Brain microvascular endothelial cell (primary cell): ENCODE data around the gene FAM76A.
"Not testable (repeated sequence)": the region's sequence is repeated elsewhere in the genome, so short reads cannot be mapped to it uniquely, and the experiment has no call there.

Experiments used
- DNase-seq: peaks from one replicate; pipeline ENCODE4 v3.0.0-alpha.2; 2020
- H3K27ac ChIP-seq: fragments of 250-450 bp; sonication (Bioruptor Pico); 2 replicates; pipeline ENCODE4 v1.5.1; 2020; ENCODE audit warnings: mild to moderate bottlenecking, moderate library complexity
- H3K27me3 ChIP-seq: fragments of 250-450 bp; sonication (Bioruptor Pico); replicated peaks from 2 replicates; pipeline ENCODE4 v1.5.1; 2020; ENCODE audit warnings: mild to moderate bottlenecking
- H3K36me3 ChIP-seq: fragments of 250-450 bp; sonication (Bioruptor Pico); replicated peaks from 2 replicates; pipeline ENCODE4 v1.5.1; 2020; ENCODE audit warnings: mild to moderate bottlenecking
- H3K4me3 ChIP-seq: 2 replicates; pipeline ENCODE4 v1.5.1; 2011; ENCODE audit warnings: low read depth, mild to moderate bottlenecking, control low read depth, low read length, moderate library complexity
- in situ Hi-C: cut with HindIII; loops from 2 replicates; pipeline ENCODE4 v1.10.0; 2017; ENCODE audit warnings: low sequenced_read_pairs, low pct_ligation_motif_present
- TF ChIP-seq, protein P1 (sequence below): IDR thresholded peaks from 2 replicates; pipeline ENCODE4 v1.5.1; 2011; ENCODE audit warnings: low read depth, mild to moderate bottlenecking, moderate library complexity, low read length, control low read depth, inconsistent platforms; ENCODE audit errors: missing control alignments

Gene FAM76A

DNA sequence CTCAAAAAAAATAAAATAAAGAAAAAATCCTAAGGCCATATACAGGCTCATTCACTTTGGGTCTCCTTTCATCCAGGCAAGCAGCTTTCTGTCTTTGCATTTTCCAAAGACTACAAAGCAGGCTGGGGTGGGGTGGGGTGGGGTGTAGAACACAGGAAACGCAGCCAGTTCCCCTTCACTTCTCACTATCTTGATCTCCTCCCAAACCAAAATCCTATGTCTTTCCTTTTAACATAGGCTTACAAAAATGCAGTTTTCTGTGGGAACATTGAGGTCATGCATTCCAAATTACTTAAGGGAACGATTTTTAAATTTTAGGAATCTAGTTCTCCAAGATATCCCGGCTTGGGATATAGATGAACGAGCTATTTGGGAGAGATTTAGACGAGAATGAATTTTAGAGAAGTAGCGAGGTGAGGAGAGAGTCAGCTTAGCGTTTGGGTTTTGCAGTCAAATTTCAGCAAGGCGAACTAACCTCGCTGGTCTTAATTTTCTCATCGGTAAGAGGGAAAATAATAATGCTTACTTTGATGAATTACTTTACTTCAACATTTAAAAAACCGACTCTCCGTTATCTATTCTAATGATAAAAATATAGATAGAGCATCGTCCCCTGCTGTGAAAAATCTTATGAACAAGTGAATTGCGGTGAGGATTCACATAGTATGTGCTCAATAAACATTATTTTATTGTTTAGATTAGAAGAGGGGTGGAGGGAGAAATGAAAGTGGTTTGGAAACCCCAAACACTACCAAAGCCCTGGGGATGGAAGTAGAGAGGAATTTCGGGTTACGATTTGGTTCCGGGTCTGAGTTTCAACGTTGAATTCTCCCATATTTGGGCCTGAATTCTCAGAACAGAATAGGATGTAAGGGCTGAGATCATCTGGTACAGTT, 46.5 kb downstream of the FAM76A start:
- TF ChIP-seq, protein P1, sequence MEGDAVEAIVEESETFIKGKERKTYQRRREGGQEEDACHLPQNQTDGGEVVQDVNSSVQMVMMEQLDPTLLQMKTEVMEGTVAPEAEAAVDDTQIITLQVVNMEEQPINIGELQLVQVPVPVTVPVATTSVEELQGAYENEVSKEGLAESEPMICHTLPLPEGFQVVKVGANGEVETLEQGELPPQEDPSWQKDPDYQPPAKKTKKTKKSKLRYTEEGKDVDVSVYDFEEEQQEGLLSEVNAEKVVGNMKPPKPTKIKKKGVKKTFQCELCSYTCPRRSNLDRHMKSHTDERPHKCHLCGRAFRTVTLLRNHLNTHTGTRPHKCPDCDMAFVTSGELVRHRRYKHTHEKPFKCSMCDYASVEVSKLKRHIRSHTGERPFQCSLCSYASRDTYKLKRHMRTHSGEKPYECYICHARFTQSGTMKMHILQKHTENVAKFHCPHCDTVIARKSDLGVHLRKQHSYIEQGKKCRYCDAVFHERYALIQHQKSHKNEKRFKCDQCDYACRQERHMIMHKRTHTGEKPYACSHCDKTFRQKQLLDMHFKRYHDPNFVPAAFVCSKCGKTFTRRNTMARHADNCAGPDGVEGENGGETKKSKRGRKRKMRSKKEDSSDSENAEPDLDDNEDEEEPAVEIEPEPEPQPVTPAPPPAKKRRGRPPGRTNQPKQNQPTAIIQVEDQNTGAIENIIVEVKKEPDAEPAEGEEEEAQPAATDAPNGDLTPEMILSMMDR = no peak
- no peaks in the 10 kb centered on the region for H3K27me3 ChIP-seq
- peak overlapping the region; percentile 73 for H3K27ac ChIP-seq
- in situ Hi-C loops = no loop called here
- H3K4me3 ChIP-seq = peak overlapping the region; percentile 93
- H3K36me3 ChIP-seq = no peaks in the 10 kb centered on the region
- DNase-seq = no peak

DNA sequence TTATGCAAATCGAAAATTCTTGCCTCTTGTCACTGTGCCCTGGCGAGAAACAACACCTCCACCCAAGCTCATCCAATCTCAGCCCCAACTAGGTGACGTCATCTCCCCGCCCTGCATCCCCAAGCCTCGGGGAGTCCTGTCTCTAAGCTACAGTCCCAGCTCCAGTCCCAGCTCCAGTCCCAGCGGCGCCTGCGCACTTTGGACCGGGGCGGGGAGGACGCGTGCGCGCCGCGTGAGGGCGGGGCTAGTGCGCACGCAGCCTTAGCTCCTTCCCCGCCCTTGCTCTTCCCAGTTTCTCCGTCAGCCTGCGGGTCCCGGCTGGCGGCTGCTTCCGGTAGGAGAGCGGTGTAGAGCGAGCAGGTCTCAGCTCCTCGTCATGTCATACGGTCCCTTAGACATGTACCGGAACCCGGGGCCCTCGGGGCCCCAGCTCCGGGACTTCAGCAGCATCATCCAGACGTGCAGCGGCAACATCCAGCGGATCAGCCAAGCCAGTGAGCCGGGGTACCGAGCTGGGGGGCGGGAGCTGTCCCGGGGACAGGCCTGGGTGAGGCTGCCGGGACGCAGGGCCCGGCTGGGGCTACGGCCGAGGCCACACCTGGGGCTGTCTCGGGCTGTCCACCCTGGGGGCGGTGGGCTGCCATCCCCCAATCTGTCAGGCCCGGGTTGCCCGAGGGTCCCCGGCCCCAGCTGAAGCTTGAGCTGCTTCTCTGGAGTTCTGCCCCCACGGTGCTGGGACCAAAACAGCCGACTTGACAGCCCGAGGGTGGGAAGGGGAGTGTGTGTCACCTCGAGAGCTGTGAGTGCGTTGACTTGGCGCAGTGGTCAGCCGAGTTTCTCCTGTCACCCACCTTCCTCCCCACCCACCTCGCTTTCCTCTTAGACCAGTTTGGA, 47.4 kb downstream of the FAM76A start, which contains the start of gene STX12:
TSS of gene STX12 (plus strand) at position 288 of the 894 bp plus-strand sequence. CDS start at position 377, 89 bp downstream.
- Histone ChIP-seq H3K4me3 (peak within 1 kb of the TSS; percentile 93), H3K36me3 (no peaks in the 10 kb centered on the region), H3K27ac (peak within 1 kb of the TSS; percentile 73), H3K27me3 (no peaks in the 10 kb centered on the region)
- in situ Hi-C loops = no loop called here
- DNase-seq = peak; percentile 99
- TF ChIP-seq, protein P1 = no peak

DNA sequence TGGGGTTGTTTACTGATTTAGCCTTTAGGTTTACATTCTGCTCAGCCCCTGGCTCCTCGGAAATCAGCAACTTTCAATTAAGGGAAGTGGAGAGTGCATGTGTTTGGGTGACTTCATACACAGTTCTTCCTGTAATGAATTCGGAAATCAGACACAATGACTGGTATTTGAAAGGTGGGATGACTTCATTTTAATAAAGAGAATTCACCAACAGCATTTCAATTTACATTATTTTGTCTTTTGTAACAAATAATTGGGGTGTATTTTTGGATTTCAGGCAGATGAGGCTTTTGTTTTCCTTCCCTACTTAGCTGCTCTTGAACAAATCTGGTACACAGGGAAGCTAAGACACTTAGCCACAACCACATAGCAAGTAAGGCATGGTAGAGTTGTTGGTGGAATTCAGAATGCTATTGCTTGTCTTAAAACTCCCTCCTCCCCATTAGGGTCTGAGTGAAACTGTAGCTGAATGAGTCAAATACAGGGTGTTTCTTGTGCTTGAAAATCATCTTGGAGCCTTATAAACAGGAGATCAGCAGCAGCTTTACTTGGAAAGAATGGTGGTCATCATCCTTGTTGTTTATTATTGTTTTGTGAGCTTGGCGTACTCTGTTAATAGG, 48.2 kb downstream of the FAM76A start:
- Histone ChIP-seq H3K27me3 (no peaks in the 10 kb centered on the region), H3K27ac (peak overlapping the region; percentile 44), H3K4me3 (peak overlapping the region; percentile 93), H3K36me3 (no peaks in the 10 kb centered on the region)
- TF ChIP-seq, protein P1 = no peak
- in situ Hi-C loops = no loop called here
- DNase-seq = no peak

DNA sequence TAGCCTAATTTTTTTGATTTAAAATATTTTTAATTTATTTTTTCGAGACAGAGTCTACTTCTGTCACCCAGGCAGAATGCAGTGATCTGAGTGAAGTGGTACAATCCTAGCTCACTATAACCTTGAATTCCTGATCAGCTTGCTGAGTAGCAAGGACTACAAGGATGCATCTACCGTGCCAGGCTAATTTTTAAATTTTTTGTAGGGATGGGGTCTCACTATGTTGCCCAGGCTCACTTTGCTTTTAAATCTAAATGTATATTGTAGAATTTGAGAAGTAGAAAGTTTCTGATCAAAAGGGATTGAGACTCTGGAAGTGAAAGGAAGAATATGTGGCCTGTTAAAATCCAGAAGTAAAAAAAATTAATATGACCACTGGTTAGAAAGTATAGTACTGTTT, 48.9 kb downstream of the FAM76A start:
- H3K36me3 ChIP-seq = no peaks in the 10 kb centered on the region
- no peak overlapping the region for H3K4me3 ChIP-seq
- H3K27me3 ChIP-seq = no peaks in the 10 kb centered on the region
- in situ Hi-C loops = no loop called here
- no peak for DNase-seq
- TF ChIP-seq, protein P1 = no peak
- H3K27ac ChIP-seq = no peak overlapping the region

DNA sequence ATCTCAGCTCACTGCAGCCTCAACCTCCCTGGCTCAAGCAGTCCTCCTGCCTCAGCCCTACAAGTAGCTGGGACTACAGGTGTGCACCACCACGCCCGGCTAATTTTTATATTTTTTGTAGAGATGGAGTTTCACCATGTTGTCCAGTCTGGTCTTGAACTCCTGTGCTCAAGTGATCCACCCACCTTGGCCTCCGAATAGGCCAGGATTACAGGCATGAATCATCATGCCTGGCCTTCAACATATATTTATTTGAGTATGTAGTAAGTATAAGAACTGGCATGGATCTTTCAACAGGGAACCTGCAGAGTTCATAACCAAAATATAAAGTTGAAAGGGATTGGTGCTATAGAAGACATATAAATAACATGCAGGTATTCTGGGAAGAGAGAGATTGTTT, 49.6 kb downstream of the FAM76A start:
- in situ Hi-C loops, H3K27me3 ChIP-seq, DNase-seq, H3K27ac ChIP-seq, H3K4me3 ChIP-seq, H3K36me3 ChIP-seq: not testable (repeated sequence)

DNA sequence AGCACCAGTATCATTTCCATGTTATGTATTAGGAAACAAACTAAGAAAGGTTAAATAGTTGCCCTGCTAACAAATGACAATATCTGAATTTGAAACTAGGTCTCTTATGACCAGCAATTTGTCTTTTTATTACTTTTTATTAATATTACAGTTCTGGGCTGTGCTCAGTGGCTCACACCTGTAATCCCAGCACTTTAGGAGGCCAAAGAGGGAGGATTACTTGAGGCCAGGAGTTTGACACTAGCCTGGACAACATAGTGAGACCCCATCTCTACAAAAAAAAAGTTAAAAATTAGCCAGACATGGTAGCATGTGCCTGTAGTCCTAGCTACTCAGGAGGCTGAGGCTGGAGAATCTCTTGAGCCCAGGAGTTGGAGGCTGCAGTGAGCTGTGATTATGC, 50.5 kb downstream of the FAM76A start:
- DNase-seq, H3K27ac ChIP-seq, in situ Hi-C loops, H3K36me3 ChIP-seq, H3K4me3 ChIP-seq, H3K27me3 ChIP-seq: not testable (repeated sequence)
